Activated T-cell treated with anti-CD3 and anti-CD28 coated beads for 24 hours (primary cell): ENCODE results near the gene UCP3.
A peak's percentile ranks its signal among the peaks of the same experiment; 100 is the strongest.

Source experiments
- DNase-seq: peaks from one replicate; pipeline ENCODE4 v3.0.0-alpha.2; 2020; ENCODE audit warnings: low read depth

Gene UCP3

GRCh38 chr11:74008373-74009229, at the start of gene UCP3:
TSS of gene UCP3 (minus strand) at chr11:74009085. CDS start at chr11:74007042, 2,043 bp downstream.
- DNase-seq = no peak

- no peak for DNase-seq
Observed at GRCh38 chr11:74057249-74058151, 48.6 kb upstream of the UCP3 start.

GRCh38 chr11:74055938-74056337, 47.1 kb upstream of the UCP3 start:
- no peak for DNase-seq

- no peak for DNase-seq
Observed at GRCh38 chr11:74050465-74050864, 41.6 kb upstream of the UCP3 start.

GRCh38 chr11:74048993-74049392, 40.1 kb upstream of the UCP3 start:
- DNase-seq = no peak

- DNase-seq = no peak
Observed at GRCh38 chr11:74044538-74044937, 35.7 kb upstream of the UCP3 start.

- no peak for DNase-seq
Observed at GRCh38 chr11:74043450-74043849, 34.6 kb upstream of the UCP3 start.

GRCh38 chr11:74037309-74037708, 28.4 kb upstream of the UCP3 start:
- no peak for DNase-seq

GRCh38 chr11:74035264-74035663, 26.4 kb upstream of the UCP3 start:
- DNase-seq = no peak

- no peak for DNase-seq
Observed at GRCh38 chr11:74033046-74033445, 24.2 kb upstream of the UCP3 start.

- no peak for DNase-seq
Observed at GRCh38 chr11:74030723-74031676, 22.1 kb upstream of the UCP3 start.

GRCh38 chr11:74025467-74026166, 16.7 kb upstream of the UCP3 start:
- no peak for DNase-seq

GRCh38 chr11:74024261-74025029, 15.6 kb upstream of the UCP3 start:
- DNase-seq = no peak

GRCh38 chr11:74023276-74023675, 14.4 kb upstream of the UCP3 start:
- no peak for DNase-seq

- DNase-seq = no peak
Observed at GRCh38 chr11:74022546-74022945, 13.7 kb upstream of the UCP3 start.

GRCh38 chr11:74021998-74022397, 13.1 kb upstream of the UCP3 start:
- no peak for DNase-seq

- DNase-seq = no peak
Observed at GRCh38 chr11:74020539-74020938, 11.7 kb upstream of the UCP3 start.

GRCh38 chr11:74019860-74020259, 11.0 kb upstream of the UCP3 start:
- peak; percentile 54 for DNase-seq

GRCh38 chr11:74019104-74019738, 10.3 kb upstream of the UCP3 start:
- no peak for DNase-seq
